ENCODE results near the gene RABEP1.

DNA sequence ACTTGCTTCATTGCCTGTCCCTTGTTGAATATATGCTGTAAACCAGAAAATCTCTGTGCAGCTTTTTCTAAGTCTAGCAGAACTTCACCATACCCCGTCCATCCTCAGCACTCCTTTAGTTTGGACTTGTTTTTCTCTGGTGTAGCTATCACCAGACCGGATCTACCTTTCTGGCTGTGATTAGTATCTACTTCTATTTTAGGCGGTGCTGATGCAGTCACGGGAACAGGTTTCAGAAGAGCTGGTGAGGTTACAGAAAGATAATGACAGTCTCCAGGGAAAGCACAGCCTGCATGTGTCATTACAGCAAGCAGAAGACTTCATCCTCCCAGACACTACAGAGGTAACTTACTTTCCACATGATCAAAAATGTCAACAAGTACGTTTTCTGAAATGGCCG is 91.0 kb downstream of the RABEP1 start:
- TF ChIP-seq, protein P1, sequence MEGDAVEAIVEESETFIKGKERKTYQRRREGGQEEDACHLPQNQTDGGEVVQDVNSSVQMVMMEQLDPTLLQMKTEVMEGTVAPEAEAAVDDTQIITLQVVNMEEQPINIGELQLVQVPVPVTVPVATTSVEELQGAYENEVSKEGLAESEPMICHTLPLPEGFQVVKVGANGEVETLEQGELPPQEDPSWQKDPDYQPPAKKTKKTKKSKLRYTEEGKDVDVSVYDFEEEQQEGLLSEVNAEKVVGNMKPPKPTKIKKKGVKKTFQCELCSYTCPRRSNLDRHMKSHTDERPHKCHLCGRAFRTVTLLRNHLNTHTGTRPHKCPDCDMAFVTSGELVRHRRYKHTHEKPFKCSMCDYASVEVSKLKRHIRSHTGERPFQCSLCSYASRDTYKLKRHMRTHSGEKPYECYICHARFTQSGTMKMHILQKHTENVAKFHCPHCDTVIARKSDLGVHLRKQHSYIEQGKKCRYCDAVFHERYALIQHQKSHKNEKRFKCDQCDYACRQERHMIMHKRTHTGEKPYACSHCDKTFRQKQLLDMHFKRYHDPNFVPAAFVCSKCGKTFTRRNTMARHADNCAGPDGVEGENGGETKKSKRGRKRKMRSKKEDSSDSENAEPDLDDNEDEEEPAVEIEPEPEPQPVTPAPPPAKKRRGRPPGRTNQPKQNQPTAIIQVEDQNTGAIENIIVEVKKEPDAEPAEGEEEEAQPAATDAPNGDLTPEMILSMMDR (IDR thresholded peaks at IDR 0.05) = no peak
- no peak for TF ChIP-seq POLR2A (IDR thresholded peaks at IDR 0.05)
- no peak for TF ChIP-seq POLR2AphosphoS5 (IDR thresholded peaks at IDR 0.05; ENCODE audit: insufficient read depth in 1 of 2, low read depth in 1 of 2)
